GM18519 (cell line): Measurements from ENCODE around the gene TMEM273.

Experiments
- ATAC-seq: cut with Tn5 transposase; IDR thresholded peaks from one replicate; pipeline ENCODE4 v1.9.1; 2021; ENCODE audit warnings: mild to moderate bottlenecking, moderate library complexity; ENCODE audit not compliant: unreplicated experiment, low FRiP score

The TMEM273 gene

GRCh38 chr10:49149881-49150280 is 38.3 kb downstream of the TMEM273 start:
- no peak for ATAC-seq

GRCh38 chr10:49144058-49144720 is 44.0 kb downstream of the TMEM273 start:
- no peak for ATAC-seq

- no peak for ATAC-seq
Observed at GRCh38 chr10:49143249-49143648, 44.9 kb downstream of the TMEM273 start.

- no peak for ATAC-seq
Observed at GRCh38 chr10:49141541-49142332, 46.5 kb downstream of the TMEM273 start.

DNA sequence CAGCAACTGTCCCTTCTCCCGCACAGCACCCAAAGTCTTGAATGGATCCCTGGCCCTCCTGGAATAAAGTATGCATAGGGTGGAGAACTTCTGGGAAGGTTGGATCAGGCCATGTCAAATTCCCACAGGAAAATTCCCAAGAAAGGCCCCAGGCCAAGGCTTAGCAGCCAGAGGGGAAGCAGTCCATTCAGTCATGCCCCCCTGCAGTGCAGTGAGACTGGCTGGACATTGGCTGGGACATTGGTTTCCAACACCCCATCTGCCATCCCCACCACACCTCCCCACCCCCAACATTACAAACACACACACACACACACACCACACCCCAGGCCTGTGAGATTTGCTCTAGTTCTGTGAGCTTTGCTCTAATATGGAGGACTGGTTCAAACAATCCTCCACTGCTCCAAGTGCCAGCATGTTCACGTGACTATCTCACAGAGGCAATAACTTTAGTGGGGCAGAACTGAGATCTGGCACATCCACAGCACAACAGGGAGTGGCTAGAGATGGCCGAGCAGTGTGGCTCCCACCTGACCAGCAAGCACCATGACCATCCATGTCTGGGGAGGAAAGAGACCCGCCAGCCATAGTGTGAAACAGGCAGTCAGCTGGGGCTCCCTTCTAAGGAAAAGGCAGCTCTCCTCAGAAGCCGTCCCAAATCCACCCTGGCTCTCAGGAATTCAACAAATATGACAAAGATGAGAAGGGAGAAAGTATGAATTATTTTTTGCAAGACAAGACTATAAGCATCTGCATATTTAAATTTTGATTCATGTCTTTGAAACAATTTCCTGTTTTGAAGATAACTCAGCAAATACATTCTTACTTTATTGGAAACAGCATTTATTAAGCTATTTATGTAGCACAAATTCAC is 47.6 kb downstream of the TMEM273 start:
- ATAC-seq, result no peak

DNA sequence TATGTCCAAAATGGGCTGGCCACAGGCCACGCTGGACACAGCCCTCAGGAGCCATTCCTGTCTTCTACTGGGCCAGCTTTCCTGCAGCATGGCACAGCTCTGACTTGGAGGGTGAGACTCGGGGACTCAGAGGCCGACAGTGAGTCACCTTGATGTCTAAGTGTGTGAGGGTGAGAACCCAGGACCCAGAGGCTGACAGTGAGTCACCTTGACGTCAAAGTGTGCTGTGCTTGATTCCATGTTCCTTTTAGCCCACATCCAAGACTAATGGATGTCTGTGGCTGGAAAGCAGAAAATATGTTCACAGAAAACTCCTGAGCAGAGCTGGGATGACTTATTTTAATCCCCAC is 48.4 kb downstream of the TMEM273 start:
- no peak for ATAC-seq

GRCh38 chr10:49139028-49139845 is 49.0 kb downstream of the TMEM273 start:
- ATAC-seq, result no peak

- ATAC-seq, result no peak
Observed at GRCh38 chr10:49138361-49138891, 49.8 kb downstream of the TMEM273 start.

DNA sequence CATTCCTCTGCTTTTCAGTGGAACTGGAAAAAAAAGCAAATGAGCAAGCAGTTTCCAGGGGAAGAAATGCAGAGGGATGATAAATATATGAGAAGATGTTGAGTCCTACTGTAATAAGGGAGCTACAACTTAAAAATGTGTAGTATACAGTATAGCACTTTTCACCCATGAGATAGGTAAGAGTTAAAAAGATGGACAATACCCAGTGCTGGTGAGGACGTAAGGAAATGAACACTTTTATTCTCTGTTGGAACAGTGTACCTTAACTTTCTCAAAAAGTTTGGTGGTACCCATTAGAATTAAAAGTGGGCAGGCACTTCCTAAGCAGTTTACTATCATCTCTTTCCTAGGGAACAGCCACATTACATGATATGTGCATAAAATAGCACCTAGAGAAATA is 51.7 kb downstream of the TMEM273 start:
- no peak for ATAC-seq

DNA sequence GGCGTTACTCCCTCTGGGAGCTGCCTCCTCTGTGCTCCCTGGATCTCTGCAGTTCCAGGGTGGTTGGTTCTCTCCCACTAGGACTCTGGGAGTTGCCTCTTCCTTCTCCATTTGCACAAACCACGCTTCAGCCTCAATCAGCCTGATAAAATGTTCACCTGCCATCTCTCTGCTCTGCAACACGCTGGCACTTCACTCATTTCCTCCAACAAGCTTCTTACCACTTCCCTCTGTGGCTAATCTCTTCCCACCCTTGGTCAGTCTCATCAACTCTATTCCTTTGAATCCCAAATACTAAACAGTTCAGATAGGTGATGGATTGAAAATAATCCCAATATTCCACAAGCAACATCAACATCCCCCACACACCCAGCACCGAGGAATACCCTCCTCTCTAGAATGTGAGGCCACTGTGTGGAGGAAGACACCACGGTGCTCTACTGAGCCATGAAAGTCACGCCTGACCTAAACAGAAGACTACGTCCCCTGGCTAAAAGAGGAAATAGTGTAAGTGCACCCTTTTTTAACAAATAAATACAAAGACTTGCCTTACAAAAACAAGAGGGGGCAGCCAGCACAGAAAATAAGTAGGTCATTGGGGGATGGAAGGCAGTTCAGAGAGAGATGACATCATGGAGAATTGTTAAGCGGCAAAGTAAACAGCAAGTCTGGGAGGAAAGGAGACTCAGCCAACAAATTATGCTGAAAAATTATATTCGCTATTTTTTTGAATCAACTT is 52.4 kb downstream of the TMEM273 start:
- no peak for ATAC-seq

- no peak for ATAC-seq
Observed at GRCh38 chr10:49134327-49134726, 53.9 kb downstream of the TMEM273 start.

DNA sequence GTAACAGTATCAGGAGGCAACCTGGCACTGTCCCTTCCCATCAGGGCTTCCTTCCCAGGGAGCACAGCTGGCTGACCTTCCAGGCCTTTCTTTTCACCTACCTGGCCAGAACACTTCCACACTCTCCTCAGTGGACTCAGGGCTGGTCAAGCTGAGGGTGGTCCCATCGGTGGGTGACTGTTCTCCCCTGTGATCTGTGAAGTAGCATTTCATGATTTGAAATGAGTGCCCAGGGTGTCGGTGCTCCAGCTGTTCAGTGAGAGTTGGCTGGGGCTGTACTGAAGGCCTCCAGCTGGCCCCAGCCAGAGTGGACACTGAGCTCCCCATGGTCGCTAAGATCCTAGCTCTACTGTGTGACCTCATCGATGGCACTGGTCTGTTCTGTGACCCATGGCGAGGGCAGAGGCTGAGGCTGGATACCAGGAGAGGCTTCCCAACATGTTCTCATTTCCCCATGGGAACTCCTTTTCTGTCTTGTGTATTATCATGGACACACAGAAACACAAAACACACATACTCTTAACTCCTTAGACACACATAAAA is 54.4 kb downstream of the TMEM273 start, which contains the start of gene FAM170B:
FAM170B (minus strand) TSS at position 316 of the 543 bp plus-strand sequence; CDS start at position 213, 103 bp downstream.
- no peak for ATAC-seq

- no peak for ATAC-seq
Observed at GRCh38 chr10:49132362-49132737, 55.8 kb downstream of the TMEM273 start.

DNA sequence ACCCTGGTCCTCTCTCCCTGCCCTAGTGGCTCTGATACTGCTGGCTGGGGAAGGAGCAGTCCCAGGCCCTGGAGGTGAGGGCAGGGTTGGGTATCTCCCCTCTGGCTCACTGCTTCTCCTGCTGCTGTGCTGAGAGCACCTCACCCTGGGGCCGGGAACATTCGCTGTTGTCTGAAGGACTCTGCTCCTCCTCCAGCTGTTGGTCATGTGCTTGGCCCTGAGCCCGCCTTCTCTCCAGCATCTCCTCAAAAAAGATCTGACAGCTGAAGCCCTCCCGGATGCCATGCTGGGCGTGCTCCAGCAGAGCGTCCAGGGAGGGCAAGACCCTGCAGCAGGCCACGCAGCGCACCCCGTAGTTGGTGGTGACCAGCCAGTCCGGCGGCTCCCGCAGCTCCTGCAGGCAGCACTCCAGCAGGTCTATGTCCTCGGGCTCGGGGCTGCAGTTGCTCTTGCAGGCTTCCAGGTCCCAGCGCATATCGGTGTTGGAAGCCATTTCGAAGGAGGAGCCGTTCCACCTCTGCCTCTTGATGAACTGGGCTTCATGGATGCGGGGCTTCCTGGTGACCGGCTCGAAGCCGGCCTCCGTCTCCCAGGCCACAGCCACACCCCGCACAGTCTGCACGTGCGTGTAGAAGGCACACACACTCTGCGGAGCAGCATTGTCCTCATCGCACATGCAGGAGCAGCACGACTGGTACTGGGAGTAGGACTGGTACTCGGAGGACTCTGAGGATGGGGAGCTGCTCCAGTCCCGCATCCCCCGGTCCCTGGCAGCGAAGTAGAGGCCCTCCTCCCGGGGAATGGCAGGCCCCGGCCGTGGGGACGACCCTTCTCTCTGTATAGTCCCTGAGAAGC is 56.5 kb downstream of the TMEM273 start:
- no peak for ATAC-seq

DNA sequence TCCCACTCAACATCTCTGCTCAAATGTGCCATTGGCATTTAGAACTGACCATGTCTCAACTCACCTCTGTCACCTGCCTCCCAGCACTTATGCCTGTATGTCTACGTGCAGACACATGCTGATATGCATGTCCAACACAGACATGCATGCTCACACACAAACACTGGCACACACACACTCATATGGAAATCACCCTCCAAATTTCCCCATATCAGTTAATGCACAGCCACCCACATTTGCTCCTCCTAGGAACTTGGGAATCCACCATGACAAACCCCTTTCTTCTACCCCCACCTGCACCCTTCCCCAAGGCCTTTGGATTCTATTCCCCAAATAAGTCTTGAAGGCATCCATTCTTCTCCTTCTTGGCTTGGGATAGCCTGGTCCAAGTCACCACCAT is 58.8 kb downstream of the TMEM273 start:
- ATAC-seq, result no peak

- no peak for ATAC-seq
Observed at GRCh38 chr10:49128854-49129253, 59.3 kb downstream of the TMEM273 start.

- no peak for ATAC-seq
Observed at GRCh38 chr10:49123981-49124950, 63.9 kb downstream of the TMEM273 start.
